Hematopoietic multipotent progenitor cell (in vitro differentiated cells): Measurements from ENCODE around the gene CPPED1. TPM values are rescaled to one million over a fixed set of nuclear protein-coding genes. Genes with fewer than 3 reads are reported as not detected.

Source experiments
- DNase-seq, 3 donors: peaks; one replicate each; pipeline ENCODE4 v3.0.0-alpha.2; 2011 to 2015; ENCODE audit warnings: low read depth in 2 of 3, low spot score in 2 of 3
- total RNA-seq: library from RNA; depleted of rRNA; stranded (reverse); fragments of >200 nt; gene quantifications from one replicate; pipeline ENCODE4 v1.2.3, GENCODE V29; 2012

Gene CPPED1
- total RNA-seq, 1 donor = 40.9 TPM

DNA sequence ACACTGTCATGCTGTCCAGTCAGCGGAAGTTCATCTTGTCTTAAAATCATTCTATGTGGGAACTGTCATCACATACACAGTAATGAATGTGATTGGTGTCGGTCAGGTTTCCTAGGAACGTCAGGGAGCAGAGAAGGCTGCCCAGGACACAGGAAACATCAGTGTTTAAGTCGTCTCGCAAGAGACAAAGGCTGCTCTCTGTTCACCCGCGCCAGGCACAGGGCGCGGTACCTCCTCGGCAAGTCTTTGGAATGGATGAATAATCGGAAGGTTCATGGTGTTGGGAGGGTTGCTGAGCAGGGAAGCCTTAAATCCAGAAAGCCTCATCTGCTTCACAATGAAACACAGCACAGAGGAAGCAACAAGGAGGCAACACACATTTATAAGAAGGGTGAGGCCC is 148.2 kb downstream of the CPPED1 start:
- DNase-seq = no peak

DNA sequence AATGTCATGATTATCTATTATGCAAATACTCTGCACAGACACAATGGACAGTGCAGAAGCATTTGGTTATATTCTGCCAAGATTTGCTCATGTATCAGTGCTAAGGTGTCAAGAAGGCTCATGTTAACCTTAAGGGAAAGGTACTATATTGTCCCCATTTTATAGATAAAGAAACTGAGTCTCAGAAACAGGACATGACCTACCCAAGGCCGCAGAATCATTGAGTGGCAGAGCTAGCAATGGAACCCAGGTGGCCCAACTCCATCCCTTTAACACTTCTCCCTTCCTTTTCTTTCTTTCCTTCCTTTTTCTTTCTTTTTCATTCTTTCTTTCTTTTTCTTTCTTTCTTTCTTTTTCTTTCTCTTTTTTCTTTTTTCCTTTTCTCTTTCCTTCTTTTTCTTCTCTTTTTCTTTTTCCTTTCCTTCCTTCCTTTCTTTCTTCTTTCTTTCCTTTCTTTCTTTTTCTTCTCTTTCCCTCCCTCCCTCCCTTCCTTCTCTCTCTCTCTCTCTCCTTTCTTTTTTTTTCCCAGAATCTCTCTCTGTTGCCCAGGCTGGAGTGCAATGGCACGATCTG is 149.8 kb downstream of the CPPED1 start:
- DNase-seq = no peak

DNA sequence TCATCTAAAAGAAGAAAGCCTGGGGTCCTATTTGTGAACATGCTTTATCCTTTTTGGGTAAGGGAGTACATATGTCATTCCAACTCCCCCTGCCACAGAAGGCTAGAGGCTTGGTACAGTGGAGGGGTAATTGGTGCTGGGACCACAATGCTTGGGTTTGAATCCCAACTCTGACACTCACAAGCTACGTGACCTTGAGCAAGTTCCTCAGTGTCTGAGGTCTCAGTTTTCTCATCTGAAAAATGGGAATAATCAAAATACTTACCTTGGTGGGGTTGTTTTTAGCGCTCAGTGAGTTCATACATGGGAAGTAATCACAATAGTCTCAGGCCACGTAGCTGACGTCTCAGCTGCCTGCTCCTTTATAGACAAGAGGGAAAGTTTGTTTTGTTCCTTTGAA is 150.8 kb downstream of the CPPED1 start:
- DNase-seq = no peak

DNA sequence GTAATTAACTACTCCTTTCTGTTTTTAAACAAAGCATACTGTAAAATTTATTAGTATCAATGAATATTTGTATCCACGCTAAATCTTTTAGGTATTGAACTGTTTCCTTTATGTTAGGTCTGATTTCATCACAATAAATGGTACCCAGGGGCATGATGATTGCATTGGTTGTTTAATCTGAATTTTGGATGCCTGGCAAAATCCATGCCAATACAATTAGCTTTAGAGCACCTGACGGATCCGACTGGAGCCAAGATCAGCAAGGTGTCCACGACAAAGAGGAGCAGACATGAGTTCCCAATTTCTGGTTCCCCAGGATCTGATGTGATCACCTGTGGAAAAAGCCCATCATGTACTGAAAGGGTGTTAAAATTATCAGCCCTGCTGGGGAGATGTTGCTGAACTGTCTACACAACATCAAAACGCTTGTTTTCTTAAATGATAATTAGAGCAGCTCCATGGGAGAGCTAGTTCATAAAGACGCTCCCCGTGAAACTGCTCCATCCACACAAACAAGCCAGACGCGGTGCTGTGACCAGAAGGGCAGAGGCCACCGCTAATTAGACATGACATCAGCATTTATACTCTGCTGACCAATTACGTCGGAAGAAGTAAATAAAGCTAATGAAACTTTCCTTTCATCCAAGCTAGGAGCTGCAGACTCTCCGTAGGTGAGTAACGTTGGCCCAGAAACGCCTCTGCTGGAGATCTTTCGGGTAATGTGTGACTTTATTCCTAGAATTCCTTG is 151.7 kb downstream of the CPPED1 start:
- no peak for DNase-seq

DNA sequence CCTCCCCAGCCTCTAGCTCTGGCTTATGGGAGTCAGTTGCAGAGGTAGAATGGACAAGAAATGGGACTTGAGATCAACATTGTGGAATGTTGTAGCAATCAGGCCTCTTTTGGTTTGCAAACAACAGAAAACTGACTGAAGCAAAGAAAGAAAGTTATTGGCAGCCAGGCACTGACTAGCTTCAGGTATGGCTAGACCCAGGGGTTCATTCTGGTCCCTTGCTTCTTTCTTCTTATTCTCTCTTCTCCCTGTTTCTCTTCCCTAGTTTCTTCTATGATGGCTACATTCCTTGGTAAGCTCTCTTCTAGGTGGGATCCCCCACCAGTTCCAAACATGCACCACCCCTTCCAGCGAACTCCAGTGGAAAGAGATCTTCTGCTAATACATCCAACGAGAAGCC is 154.3 kb downstream of the CPPED1 start:
- no peak for DNase-seq

DNA sequence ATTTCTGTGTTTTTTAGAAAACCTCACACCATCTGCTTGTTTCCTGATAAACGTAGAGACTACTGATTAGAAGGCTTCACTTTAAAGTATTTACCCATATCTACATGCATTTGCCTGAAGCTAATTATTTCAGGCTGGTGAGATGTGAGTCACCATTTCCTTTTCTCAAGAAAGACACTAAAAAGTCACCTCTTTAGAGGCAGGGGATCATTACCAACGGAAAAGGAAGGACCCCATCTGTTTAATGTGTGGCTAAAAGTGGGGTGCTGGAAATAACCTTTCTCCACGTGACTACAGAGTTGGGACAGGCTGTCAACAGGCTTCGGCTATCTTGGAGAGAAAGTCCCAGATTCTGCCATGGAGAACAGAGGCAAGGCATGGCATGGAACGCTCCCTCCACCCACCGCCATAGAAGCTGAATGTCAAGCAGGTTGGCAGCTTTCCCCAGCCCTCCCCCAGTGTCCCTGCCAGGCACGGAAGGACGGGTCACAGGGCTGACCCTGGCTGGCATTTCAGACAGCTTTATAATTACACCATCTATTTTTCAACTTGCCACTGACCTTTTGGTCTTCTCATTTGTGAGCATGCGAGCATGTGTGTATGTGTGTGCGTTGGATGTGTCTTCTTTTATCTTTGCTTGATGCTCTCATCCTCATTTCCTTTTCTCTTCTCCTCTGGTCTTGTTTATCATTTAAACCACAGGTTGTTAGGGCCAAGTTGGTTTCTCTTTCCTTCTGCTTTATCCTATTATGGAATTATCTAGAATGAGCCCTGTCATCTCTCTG is 157.0 kb downstream of the CPPED1 start:
- DNase-seq = peak in 2 of 3 donors; percentile 68 to 75

DNA sequence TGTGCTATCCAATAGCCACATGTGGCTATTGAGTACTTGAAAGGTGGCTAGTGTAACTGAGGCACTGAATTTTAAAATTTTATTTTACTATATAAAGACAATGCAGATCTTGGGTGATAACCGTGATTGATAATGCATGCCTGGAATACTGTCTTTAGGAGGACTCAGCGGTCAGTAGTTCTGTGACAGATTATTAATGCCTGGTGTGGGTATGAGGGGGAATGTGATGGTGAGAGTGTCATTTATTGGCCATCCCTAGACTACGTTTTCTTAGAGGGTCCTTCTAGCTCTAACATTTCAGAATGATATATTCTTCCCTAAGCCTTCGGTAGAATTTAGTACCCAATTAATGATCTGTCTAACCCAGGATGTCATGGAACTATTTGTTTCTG is 157.6 kb downstream of the CPPED1 start:
- DNase-seq = no peak

DNA sequence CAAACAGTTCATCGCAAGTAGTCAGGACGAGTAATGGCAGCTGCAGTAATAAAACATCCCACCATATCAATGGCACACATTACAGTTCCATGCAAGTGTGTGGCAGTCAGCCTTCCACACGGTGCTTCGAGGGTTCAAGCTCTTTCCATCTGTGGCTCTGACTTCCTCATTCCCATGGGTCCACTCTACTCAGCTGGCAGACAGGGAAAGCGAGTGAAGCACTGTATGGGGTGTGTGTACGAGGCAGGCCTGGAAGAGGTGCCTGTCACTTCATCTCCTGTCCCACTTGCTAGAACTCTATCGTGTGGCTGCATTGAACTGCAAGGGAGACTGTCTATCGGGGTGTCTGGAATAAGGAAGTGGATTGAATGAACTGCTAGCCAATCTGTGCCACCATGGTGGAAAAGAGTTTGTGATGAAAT is 160.6 kb downstream of the CPPED1 start:
- no peak for DNase-seq

DNA sequence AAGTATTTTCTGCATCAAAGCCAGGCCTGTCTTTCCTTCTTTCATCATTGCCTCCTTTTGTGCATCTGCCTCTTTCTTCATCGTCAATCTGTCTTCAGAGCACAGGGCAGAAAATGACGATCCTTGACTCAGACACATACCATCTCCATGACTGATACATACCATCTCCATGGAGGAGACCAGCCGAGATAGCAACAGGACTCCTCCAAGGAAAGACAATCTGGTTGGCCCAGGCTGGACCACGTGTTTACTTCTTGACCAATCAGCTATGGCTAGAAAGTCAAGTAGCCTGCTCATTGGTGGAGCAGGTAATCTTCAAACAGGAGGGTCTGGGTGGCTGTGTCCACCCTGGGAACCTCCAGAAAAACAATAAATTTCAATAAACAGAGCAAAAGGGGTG is 164.6 kb downstream of the CPPED1 start:
- no peak for DNase-seq

DNA sequence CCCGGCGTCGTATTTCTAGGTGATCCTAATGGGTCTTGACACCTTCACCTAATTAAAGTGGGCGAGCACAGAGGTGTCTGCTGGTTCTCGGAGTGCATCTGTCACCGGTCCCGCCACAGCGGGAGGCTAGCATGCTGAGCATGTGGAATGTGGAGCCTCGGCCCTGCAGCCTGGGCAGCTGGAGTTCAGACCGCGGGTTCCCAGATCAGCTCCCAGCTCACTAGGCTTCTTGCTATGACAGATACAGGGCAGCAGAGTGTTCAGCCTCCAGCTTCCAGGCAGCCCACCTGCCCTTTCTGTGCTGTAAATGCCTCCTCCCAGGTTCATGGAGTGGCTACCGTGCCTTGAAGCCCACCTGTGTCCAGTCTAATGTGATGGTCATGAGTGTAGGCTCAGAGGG is 166.7 kb downstream of the CPPED1 start:
- no peak for DNase-seq

DNA sequence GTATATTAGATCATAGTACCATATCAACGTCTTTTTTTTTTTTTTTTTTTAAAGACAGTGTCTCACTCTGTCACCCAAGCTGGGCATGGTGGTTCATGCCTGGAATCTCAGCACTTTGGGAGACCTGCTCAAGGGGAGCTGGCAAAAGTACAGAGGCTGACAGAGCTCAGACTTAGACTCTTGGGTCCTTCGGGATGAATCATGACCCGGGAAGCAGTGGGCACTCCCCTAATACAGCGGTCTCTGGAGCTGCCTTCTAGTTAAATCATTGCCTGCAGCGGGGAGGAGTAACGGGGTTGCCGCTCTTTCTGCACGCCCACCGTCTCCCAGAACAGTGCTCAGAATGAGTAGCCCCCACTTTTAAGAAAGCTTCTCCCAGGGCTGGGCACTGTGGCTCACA is 174.4 kb downstream of the CPPED1 start:
- DNase-seq = no peak

DNA sequence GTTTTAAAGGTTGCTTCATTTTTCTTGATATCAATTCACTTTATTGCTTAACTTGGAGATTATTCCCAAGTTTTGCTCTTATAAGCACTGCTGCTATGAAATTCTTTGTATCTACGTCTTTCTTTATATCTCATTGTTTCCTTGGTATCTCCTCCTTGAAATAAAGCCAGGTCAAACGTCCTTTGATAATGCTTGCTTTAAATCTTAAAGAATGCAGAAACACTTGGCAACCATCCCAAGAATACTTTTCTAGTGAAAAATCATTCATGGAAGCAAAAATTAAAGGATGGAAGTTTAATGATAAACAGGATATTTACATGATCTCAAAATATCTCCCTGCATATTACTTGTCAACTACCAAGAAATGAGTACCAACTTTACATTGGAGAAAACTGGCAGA is 175.2 kb downstream of the CPPED1 start:
- no peak for DNase-seq

DNA sequence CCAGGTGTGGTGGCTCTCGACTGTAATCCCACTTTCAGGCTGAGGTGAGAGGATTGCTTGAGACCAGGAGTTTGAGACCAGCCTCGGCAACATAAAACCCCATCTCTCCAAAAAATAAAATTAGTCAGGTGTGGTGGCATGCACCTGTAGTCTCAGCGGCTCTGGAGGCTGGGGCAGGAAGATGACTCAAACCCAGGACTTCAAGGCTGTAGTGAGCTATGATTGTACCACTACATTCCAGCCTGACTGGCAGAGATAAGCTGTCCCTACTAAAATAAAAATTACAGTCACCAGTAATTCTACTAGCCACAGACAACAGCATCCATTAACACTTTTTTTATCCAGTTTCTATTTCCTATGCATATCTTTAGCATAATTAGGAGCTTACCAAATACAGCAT is 176.3 kb downstream of the CPPED1 start:
- DNase-seq = no peak

DNA sequence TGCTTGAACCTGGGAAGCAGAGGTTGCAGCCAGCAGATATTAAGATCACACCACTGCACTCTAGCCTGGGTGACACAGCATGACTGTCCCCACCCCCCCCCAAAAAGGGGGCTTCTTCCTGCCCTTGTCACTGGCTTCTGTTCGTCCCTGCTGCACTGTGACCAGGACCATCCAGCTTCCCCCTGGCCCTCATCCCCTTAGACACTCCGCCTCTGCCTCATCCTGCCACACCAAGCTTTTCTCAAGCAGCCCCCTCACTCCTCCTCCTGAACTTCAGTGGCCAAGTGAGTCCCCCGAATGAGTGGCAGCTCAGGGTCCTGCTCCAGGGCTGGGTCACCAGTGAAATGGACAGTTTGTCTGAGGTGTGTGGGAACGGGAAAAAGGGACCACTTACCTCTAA is 177.3 kb downstream of the CPPED1 start:
- no peak for DNase-seq

DNA sequence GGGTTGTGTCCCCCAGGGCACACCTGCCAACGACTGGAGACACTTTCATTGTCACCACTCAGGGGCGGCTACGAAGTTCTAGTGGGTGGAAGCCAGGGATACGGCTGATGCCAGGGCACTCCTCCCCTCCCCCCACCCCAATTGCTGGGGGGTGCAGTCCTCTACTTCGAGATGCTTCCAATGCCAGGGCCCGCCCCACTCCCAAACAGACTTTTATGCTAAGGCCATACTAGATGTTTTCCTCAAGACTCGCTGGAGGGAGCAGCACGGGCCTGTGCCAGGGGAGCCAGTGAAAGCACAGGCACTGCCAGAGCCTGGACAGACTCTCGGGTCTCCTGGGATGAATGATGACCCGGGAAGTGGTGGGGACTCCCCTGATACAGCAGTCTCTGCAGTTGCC is 178.0 kb downstream of the CPPED1 start:
- DNase-seq = no peak

DNA sequence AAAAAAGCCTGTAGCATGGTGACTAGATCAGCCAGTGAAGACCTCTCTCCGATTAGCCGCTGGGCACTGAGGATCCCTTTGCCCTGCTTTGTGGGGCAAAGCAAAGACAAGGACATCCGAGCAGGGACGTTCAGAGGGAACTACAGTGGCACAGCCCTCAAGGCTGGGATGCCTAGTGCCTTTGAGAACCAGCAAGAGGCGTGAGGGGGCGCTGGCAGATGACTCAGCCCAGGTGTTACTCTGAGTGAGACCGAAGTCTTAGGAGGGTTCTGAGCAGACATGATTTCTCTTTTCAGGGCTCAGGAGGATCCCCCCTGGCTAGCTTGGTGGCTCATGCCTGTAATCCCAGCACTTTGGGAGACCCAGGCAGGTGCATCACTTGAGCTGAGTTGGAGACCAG is 178.6 kb downstream of the CPPED1 start:
- DNase-seq = no peak

DNA sequence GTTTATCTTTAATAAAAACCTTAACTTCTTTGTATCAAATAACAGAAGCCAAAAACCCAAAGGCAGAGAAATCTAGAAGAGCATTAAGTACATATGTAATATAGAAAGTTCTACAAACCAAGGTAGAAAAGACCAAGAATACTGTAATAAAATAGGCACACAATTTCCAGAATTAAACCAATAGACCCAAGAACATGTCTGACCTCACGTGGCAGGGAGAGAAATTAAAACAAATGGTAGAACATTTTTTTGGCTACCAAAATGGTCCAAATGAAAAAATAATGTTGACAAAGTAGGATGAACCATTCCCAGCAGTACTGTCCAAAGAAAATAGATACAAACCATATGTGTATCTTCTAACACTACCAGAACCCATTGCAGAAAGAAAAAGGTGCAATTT is 183.5 kb downstream of the CPPED1 start:
- no peak for DNase-seq

DNA sequence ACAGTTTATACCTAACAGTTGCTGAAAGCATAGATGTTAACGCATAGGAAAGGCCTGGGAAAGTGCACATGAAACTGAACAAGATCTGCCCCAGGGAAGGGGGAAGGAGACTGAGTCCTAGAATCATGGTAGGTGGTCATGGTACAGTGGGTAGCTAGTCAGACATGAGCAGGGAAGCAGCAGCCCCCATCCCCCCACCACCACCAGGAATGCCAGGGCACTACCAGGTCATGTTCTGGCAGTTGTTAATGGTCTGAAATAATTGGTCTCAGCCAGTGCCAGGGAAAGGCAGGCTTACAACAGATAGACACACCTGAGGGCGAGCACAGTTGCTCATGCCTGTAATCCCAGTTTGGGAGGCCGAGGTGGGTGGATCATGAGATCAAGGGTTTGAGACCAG is 185.2 kb downstream of the CPPED1 start:
- DNase-seq = no peak

DNA sequence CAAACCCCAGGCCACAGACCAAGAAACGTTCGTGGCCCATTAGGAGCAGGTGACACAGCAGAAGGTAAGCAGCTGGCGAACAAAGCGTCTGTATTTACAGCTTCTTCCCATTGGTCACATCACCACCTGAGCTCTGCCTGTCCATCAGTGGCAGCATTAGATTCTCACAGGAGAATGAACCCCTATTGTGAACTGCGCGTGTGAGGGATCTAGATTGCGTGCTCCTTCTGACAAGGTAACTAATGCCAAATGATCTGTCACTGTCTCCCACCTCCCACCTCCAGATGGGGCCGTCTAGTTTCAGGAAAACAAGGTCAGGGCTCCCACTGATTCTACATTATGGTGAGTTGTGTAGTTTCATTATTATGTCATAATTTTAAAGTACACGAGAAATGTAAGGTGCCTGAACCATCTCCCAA is 186.3 kb downstream of the CPPED1 start:
- DNase-seq = no peak

DNA sequence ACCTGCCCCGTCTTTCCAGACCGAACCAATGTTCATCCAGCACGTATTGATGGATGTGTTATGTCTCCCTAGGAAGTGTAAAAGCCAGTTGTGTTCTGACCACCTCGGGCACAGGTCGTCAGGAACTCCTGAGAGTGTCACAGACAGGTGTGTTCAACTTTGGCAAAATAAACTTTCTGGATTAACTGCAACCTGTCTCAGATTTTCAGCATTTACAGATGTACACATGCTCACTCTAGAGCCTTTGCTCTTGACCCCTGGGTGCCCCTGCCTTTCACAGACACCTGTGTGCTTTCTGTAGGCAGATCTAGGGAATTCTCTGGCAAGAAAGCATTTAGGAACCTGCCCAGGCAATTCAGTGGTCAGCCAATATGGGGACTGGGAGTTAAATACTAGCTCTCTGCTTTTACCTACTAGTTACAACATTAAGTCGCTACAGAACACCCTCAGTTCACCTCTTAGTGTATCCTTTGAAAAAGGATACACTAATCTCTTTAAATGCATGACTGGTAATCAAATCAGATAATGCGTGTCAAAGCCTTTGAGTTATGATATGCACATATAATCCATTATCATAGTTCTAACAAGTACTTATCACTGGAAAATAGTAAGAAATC is 188.9 kb downstream of the CPPED1 start:
- no peak for DNase-seq

DNA sequence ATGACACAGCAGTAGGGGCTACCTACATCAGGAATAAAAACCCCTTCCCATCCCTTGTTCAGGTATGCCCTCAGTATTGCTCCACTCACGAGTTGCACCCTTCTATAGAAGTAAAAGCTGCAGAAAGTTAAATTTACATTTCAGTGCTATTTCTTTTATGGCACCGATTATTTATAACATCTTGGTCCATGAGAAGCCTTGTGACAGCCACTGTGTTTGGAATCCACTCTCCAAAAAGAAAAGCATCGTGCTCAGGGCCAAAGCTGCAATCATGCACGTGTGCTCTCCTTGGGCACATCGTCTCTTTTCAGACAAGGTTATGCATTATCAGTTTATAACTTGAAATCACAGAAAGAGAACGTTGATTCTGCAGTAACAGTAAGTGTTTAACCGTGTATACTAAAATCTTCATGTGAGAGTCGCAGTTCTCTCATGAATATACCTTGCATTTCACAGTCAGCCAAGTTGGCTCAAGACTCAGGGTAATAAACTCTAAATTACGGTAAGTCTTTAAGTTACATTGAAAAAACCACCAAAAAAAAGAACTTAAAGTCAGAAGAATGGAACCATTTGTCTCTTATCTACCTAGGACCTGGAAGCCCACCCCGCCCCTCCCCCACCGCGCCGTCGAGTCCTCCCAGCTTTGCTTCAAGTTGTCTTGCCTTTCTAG is 189.6 kb downstream of the CPPED1 start:
- no peak for DNase-seq
